Lower leg skin (tissue), 3 donors: Measurements from ENCODE around the gene TAX1BP3.

Experiments
- CTCF ChIP-seq, 3 donors: fragments of 450-650 bp; IDR thresholded peaks; one replicate each; pipeline ENCODE4 v1.5.1; 2016; ENCODE audit warnings: antibody characterized with exemption in 3 of 3, mild to moderate bottlenecking in 3 of 3, moderate library complexity in 2 of 3
- POLR2A ChIP-seq, 2 donors: fragments of 450-650 bp; IDR thresholded peaks; one replicate each; pipeline ENCODE4 v1.6.1; 2016 to 2017; ENCODE audit warnings: antibody characterized with exemption in 2 of 2, mild to moderate bottlenecking in 1 of 2, moderate library complexity in 1 of 2

- TF ChIP-seq POLR2A (IDR thresholded peaks at IDR 0.05) (no peak), CTCF (IDR thresholded peaks at IDR 0.05) (no peak)
Observed at GRCh38 chr17:3655766-3656165, 12.6 kb downstream of the TAX1BP3 start.
